Stimulated activated CD8-positive, alpha-beta memory T cell treated with anti-CD3 and anti-CD28 coated beads, Interleukin-7, amount 100 ng/mL, for 1 hour (primary cell): ENCODE measurements around the gene CAMLG.
"Not testable (repeated sequence)": the region's sequence is repeated elsewhere in the genome, so short reads cannot be mapped to it uniquely, and the experiment has no call there.

Experiments used
- DNase-seq, 2 donors: peaks; one replicate each; pipeline ENCODE4 v3.0.0-alpha.2; 2020; ENCODE audit warnings: low read depth in 2 of 2

CAMLG gene

DNA sequence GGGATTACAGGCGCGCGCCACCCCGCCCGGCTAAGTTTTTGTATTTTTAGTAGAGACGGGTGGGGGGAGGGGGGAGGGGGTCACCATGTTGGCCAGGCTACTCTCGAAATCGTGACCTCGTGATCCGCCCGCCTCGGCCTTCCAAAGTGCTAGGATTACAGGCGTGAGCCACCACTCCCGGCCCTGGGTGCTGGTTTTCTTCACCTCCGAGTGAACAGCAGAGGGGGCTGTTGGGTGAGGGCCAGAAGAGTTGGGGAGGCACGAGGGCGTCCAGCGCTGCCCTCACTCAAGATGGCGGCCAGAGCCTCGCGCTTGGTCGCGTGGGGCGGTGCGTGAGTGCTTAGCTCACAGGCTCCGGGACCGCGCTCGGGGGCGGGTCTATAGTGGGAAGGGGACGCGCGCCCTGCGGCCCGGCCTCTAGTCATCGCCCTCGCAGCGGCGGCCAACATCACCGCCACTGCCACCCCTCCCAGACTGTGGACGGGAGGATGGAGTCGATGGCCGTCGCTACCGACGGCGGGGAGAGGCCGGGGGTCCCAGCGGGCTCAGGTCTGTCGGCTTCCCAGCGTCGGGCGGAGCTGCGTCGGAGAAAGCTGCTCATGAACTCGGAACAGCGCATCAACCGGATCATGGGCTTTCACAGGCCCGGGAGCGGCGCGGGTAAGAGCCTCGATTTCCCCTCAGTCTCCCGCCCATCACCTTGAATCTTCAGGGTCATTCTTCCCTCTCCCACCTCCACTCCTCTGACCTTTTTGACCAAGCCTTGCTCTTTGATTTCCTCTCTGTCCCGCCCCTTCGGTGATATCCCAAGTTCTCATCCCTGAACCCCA, at the start of gene CAMLG:
CAMLG (plus strand) TSS at position 416 of the 830 bp plus-strand sequence; CDS start at position 489, 73 bp downstream.
- peak; percentile 93 to 94 for DNase-seq

DNA sequence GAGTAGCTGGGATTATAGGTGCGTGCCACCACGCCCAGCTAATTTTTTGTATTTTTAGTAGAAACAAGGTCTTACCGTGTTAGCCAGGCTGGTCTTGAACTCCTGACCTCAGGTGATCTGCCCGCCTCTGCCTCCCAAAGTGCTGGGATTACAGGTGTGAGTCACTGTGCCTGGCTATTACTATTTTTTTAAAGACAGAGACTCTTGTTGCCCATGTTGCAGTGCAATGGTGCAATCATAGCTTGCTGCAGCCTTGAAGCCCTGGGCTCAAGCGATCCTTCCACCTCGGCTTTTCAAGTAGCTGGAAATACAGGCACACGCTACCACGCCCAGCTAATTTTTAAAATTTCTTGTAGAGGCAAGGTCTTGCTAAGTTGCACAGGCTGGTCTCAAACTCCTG, 48.2 kb upstream of the CAMLG start:
- DNase-seq: not testable (repeated sequence)

DNA sequence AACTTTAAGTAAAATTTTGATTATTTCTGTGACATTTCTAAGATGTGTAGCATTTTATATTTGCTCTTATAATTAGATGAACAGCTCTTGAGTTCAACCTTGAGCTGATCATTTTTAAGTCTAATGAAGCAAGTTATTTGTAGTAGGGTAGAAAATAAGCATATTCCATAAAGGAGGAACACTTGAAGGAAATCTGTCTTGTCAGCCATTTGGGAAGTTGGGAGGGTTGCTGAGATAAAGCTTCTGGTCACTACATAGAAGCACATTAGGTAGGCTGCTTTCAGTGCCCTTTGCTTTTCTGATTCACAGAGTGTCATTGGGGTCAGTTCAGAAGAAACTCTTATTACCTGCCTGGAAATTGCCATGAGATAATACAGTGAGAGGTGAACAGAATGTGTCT, 45.6 kb upstream of the CAMLG start:
- no peak for DNase-seq

DNA sequence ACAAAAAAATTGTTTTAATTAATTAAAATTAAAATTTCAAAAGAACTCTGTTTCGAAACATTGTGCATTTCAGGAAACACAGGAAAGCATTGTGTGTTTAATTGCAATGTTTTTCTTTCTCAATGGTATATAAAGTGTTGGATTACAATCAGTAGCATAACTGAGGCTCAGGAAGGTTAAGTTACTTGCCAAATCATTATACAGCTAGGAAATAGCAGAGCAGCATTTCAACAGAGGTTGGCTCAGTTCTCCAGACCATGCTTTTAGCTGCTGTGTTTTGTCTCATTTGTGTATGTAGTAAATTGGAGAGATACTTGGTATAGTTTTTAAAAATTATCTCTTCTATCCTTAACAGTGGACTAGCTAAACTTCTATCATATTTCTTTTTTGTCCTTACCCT, 30.0 kb upstream of the CAMLG start:
- DNase-seq: no peak

DNA sequence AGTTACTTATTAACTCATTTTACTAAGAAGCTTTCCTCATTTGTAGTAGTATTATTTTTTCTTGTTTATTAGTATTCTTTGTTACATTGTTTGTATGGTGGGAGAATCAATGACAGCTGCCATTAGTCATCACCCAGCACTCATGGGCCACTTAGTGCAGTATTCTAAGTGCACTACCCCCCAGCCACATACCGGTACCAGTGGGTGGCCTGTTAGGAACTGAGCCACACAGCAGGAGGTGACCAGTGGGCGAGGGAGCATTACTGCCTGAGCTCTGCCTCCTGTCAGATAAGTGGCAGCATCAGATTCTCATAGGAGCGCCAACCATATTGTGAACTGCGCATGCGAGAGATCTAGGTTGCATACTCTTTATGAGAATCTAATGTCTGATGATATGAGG, 24.2 kb upstream of the CAMLG start:
- no peak for DNase-seq

DNA sequence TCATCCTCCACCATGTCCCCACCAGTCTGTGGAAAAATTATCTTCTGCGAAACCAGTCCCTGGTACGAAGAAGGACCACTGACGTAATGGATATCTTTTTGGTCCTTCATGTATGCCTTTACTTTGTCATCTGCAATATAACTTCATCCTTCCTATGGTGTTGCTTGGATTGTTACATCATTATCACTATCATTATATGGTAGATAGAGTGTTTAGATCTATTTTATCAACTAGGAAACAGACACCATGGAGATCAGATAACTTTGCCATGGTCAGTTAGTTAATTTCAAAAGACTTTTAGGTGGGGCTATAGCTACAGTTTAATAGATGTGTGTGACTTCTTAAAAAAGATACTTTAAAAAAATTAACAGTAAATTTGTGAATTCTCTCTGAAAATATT, 23.8 kb upstream of the CAMLG start:
- DNase-seq: no peak

DNA sequence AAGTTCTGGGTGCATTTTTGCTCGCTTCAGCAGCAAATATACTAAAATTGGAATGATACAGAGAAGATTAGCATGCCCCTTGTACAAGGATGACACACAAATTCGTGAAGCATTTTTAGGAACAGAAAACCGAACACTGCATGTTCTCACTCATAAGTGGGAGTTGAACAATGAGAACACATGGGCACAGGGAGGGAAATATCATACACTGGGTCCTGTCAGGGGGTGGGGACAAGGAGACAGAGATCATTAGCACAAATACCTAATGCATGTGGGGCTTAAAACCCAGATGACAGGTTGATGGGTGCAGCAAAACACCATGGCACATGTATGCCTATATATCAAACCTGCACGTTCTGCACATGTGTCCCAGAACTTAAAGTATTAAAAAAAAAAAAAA, 22.9 kb upstream of the CAMLG start:
- not testable (repeated sequence) for DNase-seq

DNA sequence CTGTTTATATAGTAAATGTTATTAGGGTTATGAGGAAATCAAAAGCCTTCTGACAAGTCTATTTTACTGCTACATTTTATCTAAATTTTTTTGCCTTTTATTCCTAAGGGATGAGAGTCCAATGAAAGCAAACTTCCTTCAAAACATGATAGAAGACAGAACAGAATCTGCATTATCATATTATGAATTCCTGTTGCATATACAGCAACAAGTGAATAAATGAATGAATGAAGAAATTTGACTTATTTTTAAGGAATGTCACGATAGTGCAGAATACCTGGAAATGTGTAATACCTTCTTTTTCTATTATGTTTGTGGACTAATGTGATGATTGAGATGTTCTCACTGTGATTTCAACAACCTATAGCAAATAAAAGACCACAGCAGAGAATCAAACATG, 13.5 kb upstream of the CAMLG start:
- no peak for DNase-seq

DNA sequence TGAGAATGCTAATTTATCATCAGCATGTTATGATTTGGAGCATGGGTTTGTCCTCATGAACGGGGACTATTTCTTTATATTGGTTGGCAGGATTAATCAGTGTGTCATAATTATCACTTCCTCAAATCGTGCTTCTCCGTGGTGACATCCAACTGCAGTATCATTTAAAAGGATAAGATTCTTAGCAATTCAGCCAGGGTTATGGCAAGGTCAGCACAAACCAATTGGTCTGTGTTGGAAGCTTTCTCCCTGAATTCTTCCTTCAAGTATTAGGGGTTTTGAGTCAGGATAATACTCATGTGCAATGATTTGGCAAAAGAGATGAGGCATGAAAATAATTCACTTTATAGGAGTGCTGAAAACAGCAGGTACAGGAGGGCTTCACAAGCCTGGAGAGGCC, 5.5 kb upstream of the CAMLG start:
- no peak for DNase-seq

DNA sequence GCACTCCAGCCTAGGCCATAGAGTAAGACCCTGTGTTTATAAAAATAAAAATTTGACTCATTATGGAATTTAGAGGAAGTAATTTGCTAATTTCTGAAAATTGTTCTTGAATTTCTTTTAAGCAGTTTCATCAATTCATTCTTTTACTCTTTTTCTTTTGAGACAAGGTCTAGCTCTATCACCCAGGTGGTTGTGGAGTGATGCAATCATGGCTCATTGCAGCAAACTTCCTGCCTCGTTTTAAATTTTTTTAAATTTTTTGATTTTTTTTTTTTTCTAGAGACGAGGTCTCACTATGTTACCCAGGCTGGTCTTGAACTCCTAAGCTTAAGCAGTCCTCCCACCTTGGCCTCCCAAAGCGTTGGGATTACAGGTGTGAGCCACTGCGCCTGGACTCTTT, 3.1 kb upstream of the CAMLG start:
- DNase-seq: no peak

DNA sequence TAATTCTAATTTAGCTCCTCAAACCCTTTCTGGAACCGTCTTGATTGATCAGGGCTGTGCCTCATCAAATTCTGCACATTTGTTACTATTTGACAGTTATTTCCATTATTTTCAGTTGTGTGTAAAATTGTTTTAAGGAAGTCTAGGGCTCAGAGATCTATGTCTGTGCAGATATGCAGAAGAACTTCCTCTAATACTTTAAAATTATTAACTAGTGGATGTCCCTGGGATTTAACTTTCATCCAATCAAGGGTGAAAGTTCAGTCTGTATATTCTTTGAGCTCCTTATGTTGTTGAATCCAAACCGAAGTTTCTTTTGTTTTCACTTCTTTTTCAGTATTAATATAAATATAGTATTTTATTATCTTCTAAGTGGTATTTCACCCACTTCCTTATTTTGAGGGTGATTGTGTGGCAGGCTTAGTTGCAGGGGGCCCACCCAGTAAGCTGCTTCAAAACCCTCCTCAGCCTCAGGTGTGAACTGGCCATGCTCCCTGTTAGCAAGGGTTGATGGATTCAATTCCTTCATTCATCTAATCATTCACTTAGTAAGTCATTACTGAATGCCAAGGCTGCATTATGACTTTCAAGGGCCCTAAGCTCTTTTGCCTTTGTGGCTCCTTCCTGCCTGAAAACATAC, 2.1 kb upstream of the CAMLG start:
- no peak for DNase-seq

DNA sequence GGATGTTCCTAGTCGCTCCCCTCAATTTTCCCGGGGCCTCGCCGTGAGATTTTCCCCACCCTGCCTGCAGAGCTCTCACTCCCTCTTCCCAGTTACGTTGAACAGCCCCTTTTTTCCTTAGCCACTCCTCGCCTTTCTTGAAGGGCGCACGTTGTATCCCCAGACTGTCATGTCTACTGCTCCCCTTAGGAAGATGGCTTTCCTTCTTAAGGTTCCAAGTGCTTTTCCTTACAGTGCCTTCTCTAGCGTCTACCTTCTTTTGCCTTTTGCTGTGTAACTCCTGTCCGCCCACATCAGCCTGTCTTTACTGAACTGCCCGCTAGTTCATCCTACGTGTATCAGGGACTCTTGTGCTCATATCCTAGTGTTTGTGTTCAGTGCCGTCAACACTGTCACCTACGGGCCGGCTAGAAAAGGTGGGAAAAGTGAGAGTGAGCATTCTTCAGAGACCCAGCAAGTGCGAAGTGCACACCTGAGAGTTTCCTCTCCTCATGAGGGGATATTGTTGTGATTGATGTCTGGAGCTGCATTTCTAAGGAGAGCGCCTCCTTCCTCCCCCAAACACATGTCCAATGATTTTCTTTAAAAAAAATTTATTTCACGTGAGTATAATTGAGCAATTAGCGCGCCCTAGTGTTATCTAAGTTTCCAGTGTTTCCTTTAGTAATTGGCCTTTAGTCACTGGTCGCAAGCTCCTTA, 764 bp downstream of the CAMLG start:
- DNase-seq: no peak

DNA sequence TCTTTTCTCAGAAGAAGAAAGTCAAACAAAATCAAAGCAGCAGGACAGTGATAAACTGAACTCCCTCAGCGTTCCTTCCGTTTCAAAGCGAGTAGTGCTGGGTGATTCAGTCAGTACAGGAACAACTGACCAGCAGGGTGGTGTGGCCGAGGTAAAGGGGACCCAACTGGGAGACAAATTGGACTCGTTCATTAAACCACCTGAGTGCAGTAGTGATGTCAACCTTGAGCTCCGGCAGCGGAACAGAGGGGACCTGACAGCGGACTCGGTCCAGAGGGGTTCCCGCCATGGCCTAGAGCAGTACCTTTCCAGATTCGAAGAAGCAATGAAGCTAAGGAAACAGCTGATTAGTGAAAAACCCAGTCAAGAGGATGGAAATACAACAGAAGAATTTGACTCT, 2.7 kb downstream of the CAMLG start:
- no peak for DNase-seq

DNA sequence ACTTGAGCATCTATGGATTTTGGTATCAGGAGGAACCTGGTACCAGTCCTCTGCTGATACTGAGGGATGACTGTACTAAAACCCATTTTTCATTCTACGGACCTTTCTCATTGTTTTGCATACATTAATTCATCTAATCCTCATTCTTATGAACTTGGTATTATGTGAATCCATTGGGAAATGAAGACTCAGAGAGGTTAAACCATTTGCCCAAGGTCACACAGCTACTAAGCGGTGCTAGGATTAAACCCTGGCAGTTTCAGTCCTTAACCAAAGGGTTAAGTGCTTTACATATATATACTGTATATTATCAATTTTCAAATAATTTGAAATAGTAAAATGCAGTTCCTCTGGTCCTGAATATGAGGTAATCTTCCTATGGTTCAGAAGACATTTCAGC, 3.8 kb downstream of the CAMLG start:
- no peak for DNase-seq

DNA sequence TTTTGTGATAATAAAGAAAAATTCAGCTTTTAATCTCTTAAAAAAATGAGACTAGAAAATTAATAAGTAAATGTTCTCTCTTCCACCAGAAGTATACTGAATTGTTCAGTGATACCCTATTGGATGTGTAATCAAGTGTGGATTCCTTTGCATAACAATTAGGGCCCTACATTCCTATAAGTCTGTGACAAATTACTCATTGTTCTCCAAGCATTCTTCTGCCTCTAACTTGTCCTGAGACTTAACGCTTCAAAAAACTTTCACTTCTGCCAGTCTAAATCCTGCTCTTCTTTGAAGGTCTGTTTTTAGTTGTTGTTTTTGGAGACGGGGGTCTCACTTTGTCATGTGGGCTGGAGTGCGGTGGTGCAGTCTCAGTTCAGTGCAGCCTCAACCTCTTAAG, 11.1 kb downstream of the CAMLG start:
- DNase-seq: no peak

DNA sequence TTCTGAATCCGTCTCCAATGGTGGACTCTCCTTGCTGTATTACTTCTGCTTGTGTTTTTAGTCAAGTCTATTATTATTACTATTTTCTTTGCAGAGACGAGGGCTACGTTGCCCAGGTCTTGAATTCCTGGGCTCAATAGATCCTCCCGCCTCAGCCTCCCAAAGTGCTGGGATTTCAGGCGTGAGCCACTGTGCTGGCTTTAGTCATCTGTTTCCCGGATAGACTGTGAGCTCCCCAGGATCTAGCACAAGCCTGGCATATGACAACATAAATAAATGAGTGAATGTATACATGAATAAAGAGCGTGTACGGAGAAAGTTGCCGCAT, 19.8 kb downstream of the CAMLG start:
- no peak for DNase-seq

DNA sequence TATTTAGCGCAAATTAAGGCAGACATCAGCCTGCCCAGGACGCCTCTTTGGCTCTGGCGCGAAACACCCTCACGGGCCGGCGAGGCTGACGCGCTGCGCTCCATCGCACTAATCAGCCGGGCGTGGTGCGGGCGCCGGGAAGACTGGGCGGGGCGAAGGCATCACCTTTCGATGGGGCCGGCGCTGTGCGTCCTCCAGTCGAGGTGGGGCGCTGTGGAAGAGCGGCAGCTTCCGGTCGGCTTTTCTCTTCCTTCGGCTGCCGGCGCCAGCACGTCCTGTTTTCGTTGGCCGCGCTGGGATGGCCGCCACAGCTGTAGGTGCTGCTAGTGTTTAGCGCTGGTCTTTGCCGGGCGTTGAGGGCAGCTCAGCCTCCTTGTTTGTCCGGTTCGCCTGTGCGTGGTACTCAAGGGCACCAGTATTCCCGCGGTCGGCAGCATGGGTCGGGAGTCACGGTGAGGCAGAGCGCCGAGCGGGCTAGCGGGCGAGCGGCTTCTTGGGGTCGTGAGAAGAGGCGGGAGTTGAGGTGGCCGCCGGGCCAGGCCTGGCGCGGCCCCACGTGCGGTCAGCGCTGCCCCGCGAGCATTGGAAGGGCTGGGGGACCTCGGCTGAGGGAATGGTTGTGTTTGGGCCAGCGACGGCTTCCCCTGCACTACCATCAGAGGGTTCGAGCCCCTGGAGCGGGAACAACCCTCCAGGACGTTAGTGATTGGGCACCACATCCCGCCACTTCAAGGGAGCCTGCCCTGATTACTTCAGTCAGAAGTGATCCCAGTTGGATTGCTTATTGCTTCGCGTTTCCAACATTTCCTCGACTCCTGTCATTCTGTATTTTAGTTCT, 20.4 kb downstream of the CAMLG start, which contains the start of gene DDX46:
DDX46 (plus strand) TSS at position 276 of the 838 bp plus-strand sequence; CDS start at position 436, 160 bp downstream.
- DNase-seq: peak; percentile 88

DNA sequence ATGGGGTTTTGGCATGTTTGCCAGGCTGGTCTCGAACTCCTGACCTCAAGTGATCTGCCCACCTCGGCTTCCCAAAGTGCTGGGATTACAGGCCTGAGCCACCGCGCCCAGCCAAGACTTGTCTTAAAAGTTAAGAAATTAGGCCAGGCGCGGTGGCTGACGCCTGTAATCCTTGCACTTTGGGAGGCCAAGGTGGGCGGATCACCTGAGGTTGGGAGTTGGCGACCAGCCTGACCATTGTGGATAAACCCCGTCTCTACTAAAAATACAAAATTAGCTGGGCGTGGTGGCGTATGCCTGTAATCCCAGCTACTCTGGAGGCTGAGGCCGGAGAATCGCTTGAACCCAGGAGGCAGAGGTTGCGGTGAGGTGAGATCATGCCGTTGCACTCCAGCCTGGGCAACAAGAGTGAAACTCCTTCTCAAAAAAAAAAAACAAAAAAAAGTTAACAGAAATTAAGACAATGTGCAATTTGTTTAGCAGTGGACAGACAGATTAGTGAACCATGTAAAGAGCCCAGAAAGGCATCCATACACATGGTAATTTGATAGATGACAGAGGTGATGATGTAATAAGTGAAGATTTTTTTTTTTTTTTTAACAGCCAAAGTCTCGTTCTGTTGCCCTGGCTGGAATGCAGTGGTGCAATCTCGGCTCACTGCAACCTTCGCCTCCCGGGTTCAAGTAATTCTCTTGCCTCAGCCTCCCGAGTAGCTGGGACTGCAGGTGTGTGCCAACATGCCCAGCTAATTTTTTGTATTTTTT, 29.4 kb downstream of the CAMLG start:
- DNase-seq: not testable (repeated sequence)

DNA sequence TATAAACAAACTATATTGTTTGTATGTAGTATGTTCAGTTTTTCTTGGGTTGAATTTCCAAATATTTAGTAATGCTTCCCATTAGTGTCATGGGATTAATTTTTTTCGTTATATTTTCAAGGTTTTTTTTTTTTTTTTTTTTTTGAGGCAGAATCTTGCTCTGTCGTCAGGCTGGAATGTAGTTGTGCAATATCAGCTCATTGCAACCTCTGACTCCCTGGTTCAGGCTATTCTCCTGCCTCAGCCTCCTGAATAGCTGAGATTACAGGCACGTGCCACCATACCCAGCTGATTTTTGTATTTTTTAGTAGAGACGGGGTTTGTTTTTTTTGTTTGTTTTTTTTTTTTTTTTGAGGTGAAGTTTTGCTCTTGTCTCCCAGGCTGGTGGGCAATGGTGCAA, 30.9 kb downstream of the CAMLG start:
- DNase-seq: no peak

DNA sequence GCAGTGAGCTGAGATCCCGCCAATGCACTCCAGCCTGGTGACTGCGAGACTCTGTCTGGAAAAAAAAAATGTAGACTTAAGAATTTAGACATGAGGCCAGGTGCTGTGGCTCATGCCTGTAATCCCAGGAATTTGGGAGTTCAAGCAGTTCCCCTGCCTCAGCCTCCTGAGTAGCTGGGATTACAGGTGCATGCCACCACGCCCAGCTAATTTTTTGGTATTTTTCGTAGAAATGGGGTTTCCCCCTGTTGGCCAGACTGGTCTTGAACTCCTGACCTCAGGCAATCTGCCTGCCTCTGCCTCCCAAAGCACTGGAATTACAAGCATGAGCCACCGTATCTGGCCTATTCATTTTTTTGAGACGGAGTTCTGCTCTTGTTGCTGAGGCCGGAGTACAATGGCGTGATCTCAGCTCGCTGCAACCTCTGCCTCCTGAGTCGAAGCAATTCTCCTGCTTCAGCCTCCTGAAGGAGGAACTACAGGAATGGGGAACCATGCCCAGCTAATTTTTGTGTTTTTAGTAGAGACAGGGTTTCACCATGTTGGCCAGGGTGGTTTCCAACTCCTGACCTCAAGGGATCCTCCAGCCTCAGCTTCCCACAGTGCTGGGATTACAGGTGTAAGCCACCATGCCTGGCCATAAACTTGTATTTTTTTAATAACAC, 34.2 kb downstream of the CAMLG start:
- DNase-seq: no peak

DNA sequence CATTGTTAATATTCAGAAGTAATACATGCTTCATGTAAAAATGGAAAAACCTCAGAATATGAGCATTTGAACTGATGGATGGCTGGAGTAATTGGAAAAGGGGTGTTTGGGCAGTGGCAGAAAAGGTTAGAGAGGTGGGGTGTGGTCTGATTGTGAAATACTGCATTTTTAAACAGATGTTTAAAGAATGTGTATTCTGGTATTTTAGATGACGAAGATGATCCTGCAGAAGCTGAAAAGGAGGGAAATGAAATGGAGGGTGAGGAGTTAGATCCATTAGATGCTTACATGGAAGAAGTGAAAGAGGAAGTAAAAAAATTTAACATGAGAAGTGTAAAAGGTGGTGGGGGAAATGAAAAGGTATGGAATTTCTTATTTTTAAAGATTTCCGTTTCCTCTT, 39.0 kb downstream of the CAMLG start:
- no peak for DNase-seq
